Measurements from ENCODE around the gene ABCC3.

The ABCC3 gene

DNA sequence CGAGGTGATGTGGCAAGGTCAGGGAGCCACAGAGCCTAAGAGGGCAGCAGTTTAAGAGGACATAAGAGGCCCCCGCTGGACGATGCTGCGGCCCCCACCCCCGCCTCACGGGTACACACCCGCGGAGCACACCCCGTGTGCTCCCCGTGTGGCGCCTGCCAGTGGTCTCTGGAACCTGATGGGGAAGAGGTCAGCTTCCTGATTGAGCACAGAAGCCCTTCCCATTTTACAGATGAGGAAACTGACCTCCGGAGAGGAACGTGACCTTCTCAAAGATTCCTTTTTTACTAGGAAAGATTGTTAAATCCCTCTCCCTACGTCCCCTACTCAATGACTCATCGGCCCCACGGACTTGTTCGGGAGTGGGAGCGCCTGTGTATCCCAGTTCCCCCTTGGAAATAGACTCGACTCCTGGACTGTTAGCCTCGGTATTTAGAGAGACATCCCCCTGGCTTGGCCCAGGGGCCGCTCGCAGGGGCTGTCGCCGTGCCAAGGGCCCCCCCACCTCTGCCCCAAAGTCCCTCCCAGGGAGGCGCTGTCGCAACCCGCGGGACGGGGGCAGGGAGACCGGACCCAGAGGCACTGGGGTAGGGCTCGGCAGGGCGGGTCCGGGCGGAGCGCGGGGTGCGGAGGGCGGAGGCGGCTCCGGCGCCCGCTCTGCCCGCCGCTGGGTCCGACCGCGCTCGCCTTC is at the start of gene ABCC3:
Gene ABCC3, plus strand, starts transcription at position 658 of the 691 bp plus-strand sequence. CDS start 56 bp downstream, outside the sequence.
- DNase-seq (ENCODE audit: low spot score): peak; percentile 66

GRCh38 chr17:50585346-50585745 is 49.3 kb upstream of the ABCC3 start:
- DNase-seq (ENCODE audit: low spot score): no peak

DNA sequence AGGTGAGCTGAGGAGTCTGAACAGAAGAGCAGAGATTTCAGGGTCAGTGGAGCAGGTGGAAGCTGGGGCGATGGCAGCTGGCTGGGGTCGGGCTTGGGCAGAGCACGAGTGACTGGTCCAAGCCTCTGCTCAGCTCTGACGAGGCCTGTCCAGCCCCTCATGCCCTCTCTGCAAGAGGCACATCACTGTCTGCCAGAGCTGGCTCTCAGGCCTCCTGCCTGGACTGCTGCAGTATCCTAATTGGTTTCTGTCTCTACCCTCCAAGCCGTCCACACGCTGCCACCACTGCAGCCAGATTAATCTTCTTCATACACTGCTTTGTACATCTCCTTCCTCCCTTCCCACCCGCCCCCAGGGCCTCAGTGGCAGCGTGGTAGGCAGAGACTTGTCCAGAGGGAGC is 48.8 kb upstream of the ABCC3 start:
- DNase-seq (ENCODE audit: low spot score): no peak

GRCh38 chr17:50586421-50587247 is 48.0 kb upstream of the ABCC3 start:
- DNase-seq (ENCODE audit: low spot score): no peak

- DNase-seq (ENCODE audit: low spot score): no peak
Observed at GRCh38 chr17:50587571-50587970, 47.1 kb upstream of the ABCC3 start.

GRCh38 chr17:50588391-50589049 is 46.2 kb upstream of the ABCC3 start:
- DNase-seq (ENCODE audit: low spot score): no peak

DNA sequence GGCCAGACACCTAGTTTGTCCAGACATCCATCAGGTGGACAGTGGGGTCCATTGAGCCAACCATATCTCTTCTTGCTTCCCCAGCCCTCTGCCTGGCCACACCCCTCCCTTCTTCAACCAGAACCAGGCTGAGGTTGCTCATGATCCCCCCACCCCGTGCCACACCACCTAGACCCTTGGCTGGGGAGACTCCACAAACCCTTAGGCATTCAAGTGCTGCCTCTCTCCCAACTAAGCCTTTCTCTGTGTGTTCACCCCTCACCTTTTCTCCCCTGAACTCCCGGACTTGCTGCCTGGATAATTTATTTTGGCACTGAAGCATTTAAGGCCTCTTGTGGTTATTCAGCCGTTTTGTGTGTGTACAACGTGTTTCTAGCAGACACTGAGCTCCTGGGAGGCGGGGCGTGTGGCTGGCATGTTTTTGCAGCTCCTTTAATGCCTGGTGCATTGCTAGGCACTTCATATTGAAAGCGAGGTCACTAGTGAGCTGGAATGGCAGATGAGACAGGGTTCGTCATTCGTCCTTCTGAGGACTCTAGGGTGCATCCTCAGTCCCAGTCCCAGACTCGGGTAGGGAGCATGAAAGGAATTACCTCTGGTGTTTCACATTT is 45.5 kb upstream of the ABCC3 start:
- DNase-seq (ENCODE audit: low spot score): no peak

GRCh38 chr17:50590946-50591737 is 43.5 kb upstream of the ABCC3 start:
- DNase-seq (ENCODE audit: low spot score): no peak

- DNase-seq (ENCODE audit: low spot score): no peak
Observed at GRCh38 chr17:50593321-50593720, 41.4 kb upstream of the ABCC3 start.

DNA sequence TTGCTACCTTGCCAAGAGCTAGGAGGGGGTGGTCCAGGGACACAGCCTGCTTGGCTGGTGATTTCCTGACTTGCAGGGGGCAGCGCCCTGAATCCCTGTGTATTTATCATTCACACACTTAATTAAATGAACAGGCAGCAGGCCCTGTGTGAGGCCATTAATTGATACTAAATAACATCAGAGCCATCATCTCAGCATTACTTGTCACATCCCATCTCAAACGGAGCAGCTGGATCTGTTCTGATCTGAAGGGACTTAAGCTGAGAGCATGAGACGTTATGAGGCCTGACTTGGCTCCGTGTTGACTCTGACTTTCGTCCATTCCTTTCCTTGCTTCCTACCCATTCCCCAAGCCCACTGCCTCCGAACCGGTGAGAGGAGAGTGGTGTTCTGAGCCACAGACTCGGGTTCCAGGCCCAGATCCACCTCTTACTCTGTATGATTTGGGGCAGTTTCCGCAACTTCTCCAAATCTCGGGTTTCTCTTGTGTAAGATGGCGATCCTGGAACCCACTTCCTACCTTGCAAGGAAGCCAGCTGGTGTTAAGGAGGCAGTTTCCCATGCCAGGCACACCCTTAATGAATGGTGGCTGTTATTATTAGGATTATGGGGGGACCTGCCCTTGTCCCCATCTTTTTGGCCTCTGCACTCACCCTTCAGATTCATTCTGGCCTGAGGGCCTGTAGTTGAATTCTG is 40.4 kb upstream of the ABCC3 start:
- DNase-seq (ENCODE audit: low spot score): no peak

- no peak for DNase-seq (ENCODE audit: low spot score)
Observed at GRCh38 chr17:50594892-50595291, 39.8 kb upstream of the ABCC3 start.

DNA sequence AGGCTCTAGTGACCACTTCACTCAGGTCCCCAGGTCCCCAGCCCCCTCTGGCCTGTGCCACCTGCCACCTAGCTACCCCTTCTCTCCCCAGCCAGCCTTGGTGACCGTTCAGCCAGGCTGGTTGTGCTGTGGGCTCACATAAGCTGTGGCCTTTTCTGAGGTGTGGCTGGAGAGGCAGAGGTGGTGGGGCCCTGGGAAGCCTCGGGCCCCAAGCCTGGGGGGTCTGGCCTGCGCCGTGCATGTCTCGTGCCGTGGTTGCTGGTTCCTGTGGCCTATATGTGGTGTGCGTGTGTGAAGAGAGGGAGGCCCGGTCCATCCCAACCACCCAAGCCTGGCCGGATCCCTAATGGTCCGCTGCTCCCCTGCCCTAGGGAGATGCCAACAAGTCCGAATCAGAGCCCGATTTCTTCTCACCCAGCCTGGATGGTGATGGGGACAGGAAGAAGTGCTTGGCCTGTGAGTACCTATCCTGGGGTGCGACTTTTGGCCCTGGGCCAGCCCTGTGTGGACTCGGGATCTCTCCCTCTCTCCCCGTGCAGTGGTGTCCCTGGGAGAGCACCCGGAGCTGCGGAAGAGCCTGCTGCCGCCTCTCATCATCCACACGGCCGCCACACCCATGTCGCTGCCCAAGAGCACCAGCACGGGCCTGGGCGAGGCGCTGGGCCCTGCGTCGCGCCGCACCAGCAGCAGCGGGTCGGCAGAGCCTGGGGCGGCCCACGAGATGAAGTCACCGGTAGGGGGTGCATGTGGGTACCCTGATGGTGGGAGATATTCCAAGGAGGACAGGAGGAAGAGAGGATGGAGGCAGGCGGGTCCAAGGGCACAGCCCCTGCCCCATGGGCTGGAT is 38.3 kb upstream of the ABCC3 start:
- no peak for DNase-seq (ENCODE audit: low spot score)

DNA sequence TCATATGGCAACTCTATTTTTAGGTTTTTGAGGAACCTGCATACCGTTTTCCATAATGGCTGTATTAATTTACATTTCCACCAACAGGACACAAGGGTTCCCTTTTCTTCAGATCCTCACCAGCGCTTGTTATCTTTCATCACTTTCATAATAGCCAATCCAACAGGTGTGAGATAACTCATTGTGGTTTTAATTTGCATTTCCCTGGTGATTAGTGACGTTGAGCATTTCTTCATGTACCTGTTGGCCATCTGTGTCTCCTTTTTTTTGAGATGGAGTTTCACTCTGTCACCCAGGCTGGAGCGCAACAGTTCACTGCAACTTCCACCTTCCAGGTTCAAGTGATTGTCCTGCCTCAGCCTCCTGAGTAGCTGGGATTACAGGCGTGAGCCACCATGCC is 36.2 kb upstream of the ABCC3 start:
- DNase-seq (ENCODE audit: low spot score): no peak

- DNase-seq (ENCODE audit: low spot score): no peak
Observed at GRCh38 chr17:50599606-50600005, 35.1 kb upstream of the ABCC3 start.

DNA sequence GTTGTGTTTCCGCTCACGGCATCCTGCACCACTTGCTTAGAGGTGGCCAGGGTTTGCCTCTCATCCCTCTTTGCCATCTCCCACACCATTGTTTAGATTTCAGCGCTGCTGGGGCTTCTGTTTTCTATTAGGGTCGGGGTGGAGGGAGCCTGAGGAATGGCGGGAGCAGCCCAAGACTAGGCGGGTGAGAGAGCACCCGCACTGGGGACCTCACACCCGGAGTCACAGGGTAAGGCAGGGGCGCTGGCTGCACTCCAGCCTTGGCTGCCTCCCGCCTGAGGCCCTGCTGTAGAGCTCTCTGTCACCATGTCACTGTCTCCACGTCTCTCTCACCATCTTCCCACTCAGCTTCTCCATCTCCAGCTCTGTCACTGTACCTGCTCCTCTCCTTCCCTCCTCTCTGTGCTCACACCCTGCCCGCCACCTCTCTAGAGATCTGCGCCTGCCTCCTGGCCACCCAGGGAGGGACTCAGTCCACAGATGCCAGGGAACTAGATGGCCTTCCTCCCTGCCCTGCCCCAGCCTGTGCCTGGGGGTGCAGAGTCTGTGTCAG is 32.8 kb upstream of the ABCC3 start:
- no peak for DNase-seq (ENCODE audit: low spot score)

GRCh38 chr17:50602836-50603235 is 31.8 kb upstream of the ABCC3 start:
- no peak for DNase-seq (ENCODE audit: low spot score)

DNA sequence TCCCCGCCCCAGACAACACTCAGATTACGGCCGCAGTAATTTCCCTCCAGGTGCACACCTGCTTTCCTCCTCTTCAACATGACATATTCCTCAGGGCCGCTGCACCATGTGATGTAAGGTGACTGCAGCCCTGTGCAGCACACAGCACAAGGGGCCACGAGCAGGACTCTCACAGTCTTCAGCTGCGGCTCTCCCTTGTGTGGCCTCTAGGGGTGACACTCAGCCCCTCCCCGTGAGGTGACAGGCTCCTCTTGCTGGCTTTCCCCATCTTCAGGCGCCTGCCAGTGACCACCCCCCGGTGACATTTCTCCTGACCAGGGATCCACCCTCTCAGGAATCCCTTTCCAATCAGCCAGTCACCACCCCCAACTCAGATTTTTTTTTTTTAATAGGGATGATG is 31.3 kb upstream of the ABCC3 start:
- DNase-seq (ENCODE audit: low spot score): no peak

DNA sequence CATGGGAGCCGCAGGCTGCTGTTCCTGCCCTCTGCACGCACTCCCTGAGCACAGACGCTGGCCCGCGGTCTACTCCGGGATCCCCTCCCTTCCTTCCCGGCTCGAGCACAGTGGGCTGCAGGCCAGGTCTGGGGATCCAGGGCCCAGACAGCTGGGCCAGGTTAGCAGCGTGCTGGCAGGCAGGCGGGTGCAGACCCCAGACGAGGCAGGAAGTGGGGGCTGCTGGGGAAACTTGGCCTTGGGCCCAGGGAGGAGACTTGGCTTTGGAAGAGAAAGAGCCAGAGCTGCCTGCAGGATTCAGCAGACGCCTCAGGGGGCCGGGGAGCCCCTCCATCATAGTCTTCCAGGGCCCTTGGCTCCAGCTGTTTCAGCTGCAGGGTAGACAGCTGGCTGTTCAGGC is 30.2 kb upstream of the ABCC3 start:
- DNase-seq (ENCODE audit: low spot score): peak; percentile 62

DNA sequence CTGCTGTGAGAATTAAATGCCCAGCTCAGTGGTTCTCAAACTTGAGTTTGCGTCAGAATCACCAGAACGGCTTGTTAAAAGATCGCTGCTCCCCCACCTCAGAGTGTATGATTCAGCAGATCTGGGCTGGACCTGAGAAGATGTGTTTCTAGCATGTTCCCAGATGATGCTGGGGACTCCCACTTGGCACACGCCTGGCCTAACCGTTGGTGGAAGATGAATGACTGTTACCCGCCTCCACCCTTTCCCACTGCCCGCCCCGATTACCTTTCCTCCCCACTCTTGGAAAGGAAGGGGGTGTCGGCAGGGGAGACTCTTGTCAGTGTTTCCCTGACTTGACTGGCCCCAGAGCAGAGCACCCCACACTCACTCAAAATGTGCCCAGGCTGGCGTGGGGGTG is 29.3 kb upstream of the ABCC3 start:
- DNase-seq (ENCODE audit: low spot score): no peak
